Hypothalamus (tissue), 51 donors: Measurements from ENCODE around the gene TSPAN10.

Experiments used
- DNase-seq, 51 donors: peaks; one replicate each; lab custom pipeline; 2025; lab: John Stamatoyannopoulos, UW

The TSPAN10 gene

GRCh38 chr17:81684442-81684911, 47.5 kb downstream of the TSPAN10 start:
- no peak for DNase-seq

- peak in 1 of 51 donors; percentile 62 for DNase-seq
Observed at GRCh38 chr17:81685108-81685507, 48.1 kb downstream of the TSPAN10 start.

- DNase-seq: no peak
Observed at GRCh38 chr17:81686614-81687013, 49.6 kb downstream of the TSPAN10 start.

DNA sequence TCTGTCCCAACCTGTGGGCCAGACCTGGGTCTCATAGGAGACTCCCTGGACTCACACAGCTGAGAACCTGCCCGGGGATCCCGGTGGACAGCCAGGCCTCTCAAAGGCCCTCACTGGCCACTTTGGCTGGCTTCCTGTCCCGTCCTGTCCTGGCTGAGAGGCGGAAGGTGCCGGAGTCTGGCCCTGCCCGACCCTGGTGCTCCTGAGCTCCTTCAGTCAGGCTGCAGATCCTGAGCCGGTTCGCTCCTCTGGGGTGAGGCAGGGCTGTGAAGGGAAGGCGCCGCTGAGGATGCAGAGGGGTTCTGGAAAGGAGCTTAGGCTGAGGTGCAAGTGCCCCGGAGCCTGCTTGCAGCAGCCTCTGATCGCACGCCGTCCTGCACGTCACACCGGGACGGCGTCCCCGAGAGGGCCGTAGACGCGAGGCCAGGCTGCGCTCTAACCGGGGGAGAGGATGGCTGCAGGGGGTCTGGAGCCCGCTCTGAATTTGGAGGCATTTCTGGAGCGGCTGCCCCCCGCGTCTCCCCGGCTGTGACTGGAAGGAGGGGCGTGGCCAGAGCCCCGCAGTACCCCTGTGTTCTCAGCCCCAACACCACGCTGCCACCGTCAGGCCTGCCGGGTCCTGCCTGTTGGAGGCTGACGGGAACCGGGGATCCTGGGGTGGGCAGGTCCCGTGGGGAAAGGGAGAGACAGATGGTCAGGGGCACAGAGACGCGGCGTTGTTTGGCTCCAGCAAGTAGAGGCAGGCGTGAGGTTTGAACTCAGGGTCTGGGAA, 51.0 kb downstream of the TSPAN10 start:
- DNase-seq: no peak

DNA sequence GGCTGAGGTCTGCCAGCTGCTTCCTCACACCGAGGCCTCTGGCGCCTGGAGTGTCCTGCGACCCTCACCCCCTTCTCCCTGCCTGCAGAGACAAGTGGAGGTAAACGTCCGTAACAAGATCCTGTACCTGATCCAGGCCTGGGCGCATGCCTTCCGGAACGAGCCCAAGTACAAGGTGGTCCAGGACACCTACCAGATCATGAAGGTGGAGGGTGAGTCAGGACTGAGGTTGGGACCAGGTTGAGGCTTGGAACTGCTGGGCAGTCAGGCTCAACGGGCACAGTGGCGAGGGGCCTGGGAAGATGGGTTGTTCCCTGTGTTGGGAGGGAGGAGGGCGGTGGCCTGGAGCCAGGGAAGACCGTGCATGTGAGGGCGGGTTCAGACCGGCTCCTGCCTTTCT, 51.6 kb downstream of the TSPAN10 start:
- DNase-seq: no peak

GRCh38 chr17:81690066-81690465, 53.1 kb downstream of the TSPAN10 start:
- DNase-seq: no peak

- DNase-seq: no peak
Observed at GRCh38 chr17:81690549-81690948, 53.6 kb downstream of the TSPAN10 start.

- no peak for DNase-seq
Observed at GRCh38 chr17:81691196-81691595, 54.2 kb downstream of the TSPAN10 start.

DNA sequence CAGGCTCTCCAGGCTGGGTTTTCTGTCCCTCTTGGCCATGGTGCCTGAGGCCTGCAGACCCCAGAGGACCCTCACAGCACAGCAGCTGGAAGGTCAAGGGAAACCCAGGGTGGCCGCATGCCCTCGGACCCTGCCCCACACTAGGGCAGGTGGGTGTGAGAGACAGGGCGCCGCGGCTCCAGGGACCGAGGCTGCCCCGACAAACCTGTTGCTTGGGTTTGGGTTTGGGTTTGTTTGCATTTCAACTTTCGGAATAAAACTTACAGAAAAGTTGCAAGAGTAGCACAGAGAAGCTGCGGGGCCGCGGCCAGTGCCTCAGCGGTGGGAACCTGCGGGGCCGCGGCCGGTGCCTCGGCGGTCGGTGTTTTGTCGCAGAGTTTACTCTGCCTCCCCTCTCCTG, 54.6 kb downstream of the TSPAN10 start:
- DNase-seq: no peak

- no peak for DNase-seq
Observed at GRCh38 chr17:81693509-81694210, 56.7 kb downstream of the TSPAN10 start.

GRCh38 chr17:81694810-81695209, 57.8 kb downstream of the TSPAN10 start:
- DNase-seq: no peak

DNA sequence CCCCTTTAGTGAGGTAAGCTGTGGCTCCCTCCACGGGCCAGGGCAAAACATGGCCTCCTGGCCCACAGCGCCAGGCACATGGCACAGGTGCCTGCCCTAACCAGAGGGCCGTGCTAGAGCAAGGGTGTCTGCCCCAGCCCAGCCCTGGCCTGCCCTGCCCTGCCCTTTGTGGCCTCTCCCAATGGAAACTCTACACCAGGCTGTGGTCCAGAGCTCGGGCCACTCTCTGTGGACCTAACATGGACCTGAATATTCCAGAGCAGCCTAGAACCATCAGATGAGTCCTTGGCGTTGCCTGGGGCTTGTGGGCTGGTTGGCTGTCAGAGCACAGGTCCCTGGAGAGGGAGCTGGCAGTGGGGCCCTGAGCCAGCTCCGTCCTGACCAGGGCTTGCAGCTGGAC, 58.2 kb downstream of the TSPAN10 start:
- DNase-seq: no peak

GRCh38 chr17:81695801-81696200, 58.8 kb downstream of the TSPAN10 start:
- no peak for DNase-seq

GRCh38 chr17:81696218-81696941, 59.4 kb downstream of the TSPAN10 start:
- DNase-seq: no peak

GRCh38 chr17:81697261-81698044, 60.5 kb downstream of the TSPAN10 start:
- DNase-seq: no peak
